Neural progenitor cell (in vitro differentiated cells): Measurements from ENCODE around the gene HERC2. TPM values are rescaled to one million over a fixed set of nuclear protein-coding genes. Genes with fewer than 3 reads are reported as not detected.

ENCODE experiments used
- DNase-seq: peaks from one replicate; pipeline ENCODE4 v3.0.0-alpha.2; 2016; ENCODE audit warnings: low spot score
- H2AFZ ChIP-seq: fragments of 200-600 bp; sonication (generic); replicated peaks from 2 replicates; pipeline ENCODE4 v1.6.1; 2016; ENCODE audit warnings: antibody characterized with exemption
- H3F3A ChIP-seq: fragments of 200-600 bp; sonication (generic); 2 replicates; pipeline ENCODE4 v1.6.1; 2016; ENCODE audit warnings: antibody characterized with exemption, low read depth
- H3K27ac ChIP-seq: fragments of 200-600 bp; sonication (generic); 2 replicates; pipeline ENCODE4 v1.5.1; 2016; ENCODE audit warnings: mild to moderate bottlenecking
- H3K27me3 ChIP-seq: fragments of 200-600 bp; sonication (generic); 2 replicates; pipeline ENCODE4 v1.6.1; 2016; ENCODE audit warnings: mild to moderate bottlenecking, moderate library complexity
- H3K36me3 ChIP-seq: fragments of 200-600 bp; sonication (generic); 2 replicates; pipeline ENCODE4 v1.5.1; 2016
- H3K4me1 ChIP-seq: fragments of 200-600 bp; sonication (generic); 2 replicates; pipeline ENCODE4 v1.6.1; 2016; ENCODE audit warnings: mixed run types
- H3K4me2 ChIP-seq: fragments of 200-600 bp; sonication (generic); 2 replicates; pipeline ENCODE4 v1.6.1; 2016
- H3K4me3 ChIP-seq: fragments of 200-600 bp; sonication (generic); 2 replicates; pipeline ENCODE4 v1.5.1; 2016
- H3K79me2 ChIP-seq: fragments of 200-600 bp; sonication (generic); 2 replicates; pipeline ENCODE4 v1.6.1; 2016; ENCODE audit warnings: low read depth
- H3K9ac ChIP-seq: fragments of 200-600 bp; sonication (generic); 2 replicates; pipeline ENCODE4 v1.6.1; 2016
- H3K9me3 ChIP-seq: fragments of 200-600 bp; sonication (generic); 2 replicates; pipeline ENCODE4 v1.5.1; 2016; ENCODE audit warnings: low read depth
- H4K20me1 ChIP-seq: fragments of 200-600 bp; sonication (generic); 2 replicates; pipeline ENCODE4 v1.6.1; 2016; ENCODE audit warnings: low read depth
- H3K27ac Mint-ChIP-seq: 3 replicates; pipeline ENCODE4 v1.8.0; 2021; ENCODE audit warnings: mixed read lengths
- H3K27me3 Mint-ChIP-seq: 2 replicates; pipeline ENCODE4 v1.8.0; 2022; ENCODE audit warnings: low read depth, mild to moderate bottlenecking, inconsistent platforms, moderate library complexity, mixed read lengths; ENCODE audit not compliant: insufficient read depth
- H3K36me3 Mint-ChIP-seq: 3 replicates; pipeline ENCODE4 v1.8.0; 2021; ENCODE audit warnings: mixed read lengths
- H3K4me1 Mint-ChIP-seq: 3 replicates; pipeline ENCODE4 v1.8.0; 2021; ENCODE audit warnings: mixed read lengths
- H3K4me3 Mint-ChIP-seq: 3 replicates; pipeline ENCODE4 v1.8.0; 2021; ENCODE audit warnings: mild to moderate bottlenecking, moderate library complexity, mixed read lengths
- H3K9me3 Mint-ChIP-seq: 3 replicates; pipeline ENCODE4 v1.8.0; 2020; ENCODE audit warnings: mixed read lengths
- EZH2 ChIP-seq: fragments of 200-600 bp; sonication (generic); IDR thresholded peaks from 2 replicates; pipeline ENCODE4 v1.6.1; 2017; ENCODE audit warnings: antibody characterized with exemption, mild to moderate bottlenecking, moderate library complexity
- EZH2phosphoT487 ChIP-seq: fragments of 200-600 bp; sonication (generic); IDR thresholded peaks from 2 replicates; pipeline ENCODE4 v1.6.1; 2017; ENCODE audit warnings: antibody characterized with exemption
- total RNA-seq: library from RNA; depleted of rRNA; stranded (reverse); fragments of >200 nt; gene quantifications from 2 replicates; pipeline ENCODE4 v1.2.3, GENCODE V29; 2015; ENCODE audit warnings: low replicate concordance
- TF ChIP-seq, protein P1 (sequence below): fragments of 200-600 bp; sonication (generic); IDR thresholded peaks from 2 replicates; pipeline ENCODE4 v1.5.1; 2017; ENCODE audit warnings: antibody characterized with exemption, mild to moderate bottlenecking

The HERC2 gene
- total RNA-seq, 1 donor from 2014 or later: 15.3 TPM

DNA sequence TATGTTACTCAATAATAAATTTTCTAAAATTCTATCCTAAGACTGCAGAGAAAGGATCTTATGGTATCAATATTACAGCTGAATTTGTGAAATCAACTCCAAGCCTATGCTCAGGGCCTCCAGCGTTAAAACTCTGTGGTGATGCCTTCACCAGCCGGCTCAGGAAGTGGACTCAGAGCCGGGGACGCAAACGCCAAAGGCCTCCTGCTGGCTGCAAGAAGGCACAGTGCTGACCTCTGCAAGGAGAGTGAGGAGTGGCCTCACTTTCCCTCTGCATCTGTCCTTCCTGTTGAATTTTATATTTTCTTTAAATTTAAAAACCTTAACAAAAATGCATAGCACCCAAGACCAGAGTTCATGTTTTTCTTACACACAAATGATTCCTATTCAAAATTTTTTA is 48.5 kb downstream of the HERC2 start:
- peaks cover 14% of the 10 kb centered on the region for H3K4me1 Mint-ChIP-seq
- H3F3A ChIP-seq: no peaks in the 10 kb centered on the region
- no peak overlapping the region for H3K4me3 Mint-ChIP-seq
- DNase-seq: peak; percentile 51
- H3K36me3 ChIP-seq: no peaks in the 10 kb centered on the region
- no peak overlapping the region for H3K27ac Mint-ChIP-seq
- H2AFZ ChIP-seq: no peak overlapping the region
- H3K79me2 ChIP-seq: no peaks in the 10 kb centered on the region
- H3K4me3 ChIP-seq: no peak overlapping the region
- H3K4me2 ChIP-seq: no peak overlapping the region
- no peaks in the 10 kb centered on the region for H3K27me3 Mint-ChIP-seq
- H3K27ac ChIP-seq: no peak overlapping the region
- H4K20me1 ChIP-seq: peaks cover 3% of the 10 kb centered on the region
- H3K36me3 Mint-ChIP-seq: peaks cover 30% of the 10 kb centered on the region
- H3K9me3 Mint-ChIP-seq: no peaks in the 10 kb centered on the region
- no peaks in the 10 kb centered on the region for H3K4me1 ChIP-seq
- H3K9me3 ChIP-seq: no peaks in the 10 kb centered on the region
- no peaks in the 10 kb centered on the region for H3K27me3 ChIP-seq
- H3K9ac ChIP-seq: no peak overlapping the region
- no peak for TF ChIP-seq EZH2phosphoT487
- TF ChIP-seq, protein P1, sequence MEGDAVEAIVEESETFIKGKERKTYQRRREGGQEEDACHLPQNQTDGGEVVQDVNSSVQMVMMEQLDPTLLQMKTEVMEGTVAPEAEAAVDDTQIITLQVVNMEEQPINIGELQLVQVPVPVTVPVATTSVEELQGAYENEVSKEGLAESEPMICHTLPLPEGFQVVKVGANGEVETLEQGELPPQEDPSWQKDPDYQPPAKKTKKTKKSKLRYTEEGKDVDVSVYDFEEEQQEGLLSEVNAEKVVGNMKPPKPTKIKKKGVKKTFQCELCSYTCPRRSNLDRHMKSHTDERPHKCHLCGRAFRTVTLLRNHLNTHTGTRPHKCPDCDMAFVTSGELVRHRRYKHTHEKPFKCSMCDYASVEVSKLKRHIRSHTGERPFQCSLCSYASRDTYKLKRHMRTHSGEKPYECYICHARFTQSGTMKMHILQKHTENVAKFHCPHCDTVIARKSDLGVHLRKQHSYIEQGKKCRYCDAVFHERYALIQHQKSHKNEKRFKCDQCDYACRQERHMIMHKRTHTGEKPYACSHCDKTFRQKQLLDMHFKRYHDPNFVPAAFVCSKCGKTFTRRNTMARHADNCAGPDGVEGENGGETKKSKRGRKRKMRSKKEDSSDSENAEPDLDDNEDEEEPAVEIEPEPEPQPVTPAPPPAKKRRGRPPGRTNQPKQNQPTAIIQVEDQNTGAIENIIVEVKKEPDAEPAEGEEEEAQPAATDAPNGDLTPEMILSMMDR: peak; percentile 40
- TF ChIP-seq EZH2: no peak

DNA sequence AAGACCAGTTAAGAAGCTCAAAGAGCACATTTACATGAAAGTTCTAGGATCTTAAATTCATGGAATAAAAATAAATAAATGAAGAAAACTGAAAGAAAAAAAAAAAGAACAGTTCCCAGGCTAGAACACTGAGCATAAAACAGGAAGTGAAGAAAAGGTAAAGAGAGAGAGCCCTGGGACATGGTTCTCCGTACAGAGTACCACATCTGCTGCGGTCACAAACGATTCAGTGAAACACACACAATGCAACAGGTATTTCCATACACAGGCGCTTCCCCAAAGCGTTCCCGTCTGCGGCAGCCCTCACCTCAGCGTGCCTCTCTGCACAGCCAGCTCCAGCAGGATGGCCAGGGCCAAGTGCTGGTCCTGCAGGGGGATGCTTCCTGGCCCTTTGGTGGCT is 49.4 kb downstream of the HERC2 start:
- no peaks in the 10 kb centered on the region for H3F3A ChIP-seq
- H4K20me1 ChIP-seq: peaks cover 3% of the 10 kb centered on the region
- no peaks in the 10 kb centered on the region for H3K9me3 Mint-ChIP-seq
- H3K4me1 Mint-ChIP-seq: peaks cover 14% of the 10 kb centered on the region
- no peak overlapping the region for H3K4me2 ChIP-seq
- H3K79me2 ChIP-seq: no peaks in the 10 kb centered on the region
- H3K36me3 ChIP-seq: no peaks in the 10 kb centered on the region
- no peaks in the 10 kb centered on the region for H3K9me3 ChIP-seq
- H3K27me3 ChIP-seq: no peaks in the 10 kb centered on the region
- no peak overlapping the region for H3K27ac Mint-ChIP-seq
- H2AFZ ChIP-seq: no peak overlapping the region
- H3K4me3 ChIP-seq: no peak overlapping the region
- no peak overlapping the region for H3K9ac ChIP-seq
- no peak overlapping the region for H3K27ac ChIP-seq
- H3K27me3 Mint-ChIP-seq: no peaks in the 10 kb centered on the region
- peaks cover 36% of the 10 kb centered on the region for H3K36me3 Mint-ChIP-seq
- no peak for TF ChIP-seq EZH2
- TF ChIP-seq EZH2phosphoT487: no peak
- TF ChIP-seq, protein P1: no peak
- DNase-seq: no peak
- H3K4me1 ChIP-seq: no peaks in the 10 kb centered on the region
- no peak overlapping the region for H3K4me3 Mint-ChIP-seq

DNA sequence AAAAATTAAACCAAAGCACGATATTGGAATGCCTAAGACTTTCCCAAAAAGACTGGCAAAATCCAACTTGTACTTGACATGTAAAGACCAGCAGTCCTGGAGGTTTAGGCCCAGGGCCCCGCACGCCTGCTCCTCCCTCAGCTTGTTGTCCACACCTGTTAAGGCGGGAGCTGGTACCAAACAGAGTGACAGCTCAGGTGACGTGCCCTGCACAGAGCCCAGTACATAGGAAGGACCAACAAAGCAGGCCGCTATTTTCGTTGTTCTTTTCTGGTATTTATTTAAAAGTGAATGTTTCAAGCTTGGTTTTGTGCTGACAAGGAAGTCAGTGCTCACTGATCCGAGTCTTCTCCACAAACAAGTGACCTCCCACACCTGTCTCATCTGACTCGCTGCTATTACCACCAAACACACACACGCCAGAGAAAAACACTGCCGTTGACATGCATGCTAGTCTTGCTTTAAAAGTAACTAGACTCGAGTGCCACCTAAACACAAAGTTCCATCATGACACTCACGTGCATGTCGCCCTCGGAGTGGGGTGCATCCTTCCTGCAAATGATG is 50.2 kb downstream of the HERC2 start:
- no peak overlapping the region for H3K4me2 ChIP-seq
- H3K79me2 ChIP-seq: no peaks in the 10 kb centered on the region
- no peak overlapping the region for H3K4me3 ChIP-seq
- no peaks in the 10 kb centered on the region for H3K27me3 Mint-ChIP-seq
- H3K27ac ChIP-seq: no peak overlapping the region
- no peaks in the 10 kb centered on the region for H3K9me3 ChIP-seq
- no peak overlapping the region for H2AFZ ChIP-seq
- H3K27me3 ChIP-seq: no peaks in the 10 kb centered on the region
- no peak overlapping the region for H3K4me3 Mint-ChIP-seq
- H3K36me3 ChIP-seq: no peaks in the 10 kb centered on the region
- H3K27ac Mint-ChIP-seq: no peak overlapping the region
- no peaks in the 10 kb centered on the region for H3K9me3 Mint-ChIP-seq
- peaks cover 14% of the 10 kb centered on the region for H3K4me1 Mint-ChIP-seq
- H3F3A ChIP-seq: no peaks in the 10 kb centered on the region
- TF ChIP-seq EZH2: no peak
- TF ChIP-seq, protein P1: no peak
- no peaks in the 10 kb centered on the region for H3K4me1 ChIP-seq
- H4K20me1 ChIP-seq: peaks cover 3% of the 10 kb centered on the region
- peaks cover 38% of the 10 kb centered on the region for H3K36me3 Mint-ChIP-seq
- no peak overlapping the region for H3K9ac ChIP-seq
- no peak for DNase-seq
